ENCODE measurements around the gene RNASEH2C.

DNA sequence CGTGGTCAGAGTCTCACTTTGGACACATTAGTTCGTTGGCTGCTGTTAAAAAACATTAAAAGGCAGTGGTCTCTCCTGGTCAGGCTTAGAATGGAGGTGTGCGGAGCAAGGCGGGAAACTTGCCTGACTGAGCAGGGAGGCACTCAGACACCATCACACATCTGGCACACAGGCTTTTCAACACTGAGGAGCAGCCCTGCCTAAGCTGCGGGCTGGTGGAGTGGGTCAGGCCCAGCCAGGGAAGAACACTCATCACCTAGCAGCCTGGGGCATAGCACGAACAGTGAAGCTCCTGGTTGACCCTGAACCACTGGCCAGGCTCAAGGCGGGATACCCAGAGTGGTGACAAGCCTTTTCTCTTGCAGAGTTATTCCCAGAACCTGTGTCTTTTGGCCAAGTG lies 4.3 kb downstream of the RNASEH2C start:
- TF ChIP-seq POLR2AphosphoS5 (IDR thresholded peaks at IDR 0.05): no peak
- TF ChIP-seq, protein P1, sequence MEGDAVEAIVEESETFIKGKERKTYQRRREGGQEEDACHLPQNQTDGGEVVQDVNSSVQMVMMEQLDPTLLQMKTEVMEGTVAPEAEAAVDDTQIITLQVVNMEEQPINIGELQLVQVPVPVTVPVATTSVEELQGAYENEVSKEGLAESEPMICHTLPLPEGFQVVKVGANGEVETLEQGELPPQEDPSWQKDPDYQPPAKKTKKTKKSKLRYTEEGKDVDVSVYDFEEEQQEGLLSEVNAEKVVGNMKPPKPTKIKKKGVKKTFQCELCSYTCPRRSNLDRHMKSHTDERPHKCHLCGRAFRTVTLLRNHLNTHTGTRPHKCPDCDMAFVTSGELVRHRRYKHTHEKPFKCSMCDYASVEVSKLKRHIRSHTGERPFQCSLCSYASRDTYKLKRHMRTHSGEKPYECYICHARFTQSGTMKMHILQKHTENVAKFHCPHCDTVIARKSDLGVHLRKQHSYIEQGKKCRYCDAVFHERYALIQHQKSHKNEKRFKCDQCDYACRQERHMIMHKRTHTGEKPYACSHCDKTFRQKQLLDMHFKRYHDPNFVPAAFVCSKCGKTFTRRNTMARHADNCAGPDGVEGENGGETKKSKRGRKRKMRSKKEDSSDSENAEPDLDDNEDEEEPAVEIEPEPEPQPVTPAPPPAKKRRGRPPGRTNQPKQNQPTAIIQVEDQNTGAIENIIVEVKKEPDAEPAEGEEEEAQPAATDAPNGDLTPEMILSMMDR (IDR thresholded peaks at IDR 0.05): no peak
- TF ChIP-seq EP300 (IDR thresholded peaks at IDR 0.05): no peak
